Cardiac muscle cell (in vitro differentiated cells and primary cell): ENCODE data around the gene HMGB2. TPM values are rescaled to one million over a fixed set of nuclear protein-coding genes. Genes with fewer than 3 reads are reported as not detected.

Experiments used
- DNase-seq, 2 donors: peaks; one replicate each; pipeline versions ENCODE4 v3.0.0 to v3.0.0-alpha.2; 2010 to 2017; ENCODE audit warnings: low read depth in 1 of 2, low spot score in 1 of 2
- H3K27ac ChIP-seq: fragments of 200-600 bp; sonication (generic); 2 replicates; pipeline ENCODE4 v1.5.1; 2016
- H3K27me3 ChIP-seq: fragments of 200-600 bp; sonication (generic); 2 replicates; pipeline ENCODE4 v1.6.0; 2016; ENCODE audit warnings: control low read depth
- H3K36me3 ChIP-seq: fragments of 200-600 bp; sonication (generic); 2 replicates; pipeline ENCODE4 v1.5.1; 2016; ENCODE audit warnings: control low read depth
- H3K4me1 ChIP-seq: fragments of 200-600 bp; sonication (generic); 2 replicates; pipeline ENCODE4 v1.8.1; 2017; ENCODE audit warnings: low read depth, mild to moderate bottlenecking, mixed run types
- H3K4me3 ChIP-seq: fragments of 200-600 bp; sonication (generic); 2 replicates; pipeline ENCODE4 v1.5.1; 2016; ENCODE audit warnings: mild to moderate bottlenecking
- H3K9me3 ChIP-seq: fragments of 200-600 bp; sonication (generic); 2 replicates; pipeline ENCODE4 v1.5.1; 2017; ENCODE audit warnings: low read depth, mild to moderate bottlenecking, control low read depth
- polyA plus RNA-seq: library from polyadenylated mRNA; unstranded; fragments of >200 nt; fragmentation: Nextera tagmentation; extraction: Ambion mirVana; gene quantifications from 2 replicates; pipeline ENCODE4 v1.2.1, GENCODE V29; 2016
- total RNA-seq: library from RNA; depleted of rRNA; stranded (reverse); fragments of >200 nt; gene quantifications from 2 replicates; pipeline ENCODE4 v1.2.3, GENCODE V29; 2016
- TF ChIP-seq, protein P1 (sequence below): IDR thresholded peaks from 2 replicates; pipeline ENCODE4 v1.5.1; 2012; ENCODE audit warnings: low read depth, mild to moderate bottlenecking, low read length

Gene HMGB2
- total and polyA plus RNA-seq, 2 experiments from 2014 or later: 195 to 443 TPM

DNA sequence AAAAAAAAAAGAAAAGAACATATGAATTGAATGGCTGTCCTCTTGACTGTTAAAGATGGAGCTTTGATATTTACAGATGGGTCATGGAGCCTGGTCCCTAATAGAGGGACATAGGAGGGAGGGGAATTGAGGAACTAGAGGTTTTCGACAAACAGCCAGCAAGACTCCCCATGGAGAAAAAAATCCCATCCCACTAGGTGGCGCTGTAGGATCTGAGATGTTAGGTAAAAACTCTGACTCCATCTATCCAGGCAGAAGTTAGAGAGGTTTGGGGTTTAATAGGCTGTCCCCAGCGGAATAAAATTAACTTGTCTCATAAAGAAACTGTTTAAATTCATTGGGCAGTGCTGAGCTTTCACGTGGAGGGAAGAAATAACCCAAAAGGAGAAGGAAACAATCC lies 45.9 kb downstream of the HMGB2 start:
- DNase-seq: peak; percentile 74 to 84
- Histone ChIP-seq H3K27me3 (no peaks in the 10 kb centered on the region), H3K27ac (no peak overlapping the region), H3K4me3 (no peak overlapping the region), H3K4me1 (peaks cover 20% of the 10 kb centered on the region), H3K36me3 (no peaks in the 10 kb centered on the region), H3K9me3 (no peaks in the 10 kb centered on the region)
- TF ChIP-seq, protein P1, sequence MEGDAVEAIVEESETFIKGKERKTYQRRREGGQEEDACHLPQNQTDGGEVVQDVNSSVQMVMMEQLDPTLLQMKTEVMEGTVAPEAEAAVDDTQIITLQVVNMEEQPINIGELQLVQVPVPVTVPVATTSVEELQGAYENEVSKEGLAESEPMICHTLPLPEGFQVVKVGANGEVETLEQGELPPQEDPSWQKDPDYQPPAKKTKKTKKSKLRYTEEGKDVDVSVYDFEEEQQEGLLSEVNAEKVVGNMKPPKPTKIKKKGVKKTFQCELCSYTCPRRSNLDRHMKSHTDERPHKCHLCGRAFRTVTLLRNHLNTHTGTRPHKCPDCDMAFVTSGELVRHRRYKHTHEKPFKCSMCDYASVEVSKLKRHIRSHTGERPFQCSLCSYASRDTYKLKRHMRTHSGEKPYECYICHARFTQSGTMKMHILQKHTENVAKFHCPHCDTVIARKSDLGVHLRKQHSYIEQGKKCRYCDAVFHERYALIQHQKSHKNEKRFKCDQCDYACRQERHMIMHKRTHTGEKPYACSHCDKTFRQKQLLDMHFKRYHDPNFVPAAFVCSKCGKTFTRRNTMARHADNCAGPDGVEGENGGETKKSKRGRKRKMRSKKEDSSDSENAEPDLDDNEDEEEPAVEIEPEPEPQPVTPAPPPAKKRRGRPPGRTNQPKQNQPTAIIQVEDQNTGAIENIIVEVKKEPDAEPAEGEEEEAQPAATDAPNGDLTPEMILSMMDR: peak; percentile 61

DNA sequence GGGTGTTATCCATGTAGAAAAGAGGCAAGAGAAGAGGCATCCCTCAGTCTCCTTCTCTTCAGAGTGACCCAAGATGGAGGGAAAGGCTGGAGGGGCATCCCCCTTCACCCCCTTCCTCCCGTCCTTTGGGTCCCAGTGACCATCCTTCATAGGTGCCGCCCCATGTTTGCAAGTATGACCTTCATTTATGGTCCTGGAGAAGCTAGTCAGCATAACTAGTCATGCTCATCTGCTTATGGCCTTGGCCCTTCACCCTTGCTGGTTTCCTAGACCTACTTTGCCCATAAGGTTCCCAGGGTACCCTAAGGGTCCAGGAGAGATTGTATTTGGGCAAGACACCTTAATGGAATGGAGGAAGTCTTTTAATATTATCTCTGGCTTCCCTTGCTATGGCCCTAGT lies 46.7 kb downstream of the HMGB2 start:
- Histone ChIP-seq H3K4me1 (peaks cover 23% of the 10 kb centered on the region), H3K36me3 (no peaks in the 10 kb centered on the region), H3K9me3 (no peaks in the 10 kb centered on the region), H3K27me3 (no peaks in the 10 kb centered on the region), H3K4me3 (no peak overlapping the region), H3K27ac (no peak overlapping the region)
- DNase-seq: no peak
- TF ChIP-seq, protein P1: no peak

DNA sequence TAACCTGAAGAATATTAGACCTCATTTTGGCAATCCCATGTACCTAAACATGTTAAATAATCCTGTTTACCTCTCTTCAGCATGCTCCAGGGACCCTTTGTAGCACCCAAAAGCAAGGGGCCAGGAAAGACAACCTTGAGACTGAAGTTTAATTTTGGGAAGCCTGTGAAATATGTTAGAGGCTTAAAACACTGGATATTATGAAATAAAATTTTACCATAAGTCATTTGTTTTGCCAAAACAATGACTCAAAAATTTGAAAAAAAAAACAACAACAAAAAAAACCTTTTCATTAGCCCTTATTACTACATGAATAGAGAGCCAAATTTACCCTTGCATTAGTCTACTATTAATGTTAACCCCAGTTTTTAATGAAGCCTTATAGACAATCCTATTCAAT lies 49.7 kb downstream of the HMGB2 start:
- Histone ChIP-seq H3K4me3 (no peak overlapping the region), H3K36me3 (no peaks in the 10 kb centered on the region), H3K27me3 (no peaks in the 10 kb centered on the region), H3K27ac (no peak overlapping the region), H3K4me1 (peaks cover 23% of the 10 kb centered on the region), H3K9me3 (no peaks in the 10 kb centered on the region)
- no peak for DNase-seq
- TF ChIP-seq, protein P1: no peak

DNA sequence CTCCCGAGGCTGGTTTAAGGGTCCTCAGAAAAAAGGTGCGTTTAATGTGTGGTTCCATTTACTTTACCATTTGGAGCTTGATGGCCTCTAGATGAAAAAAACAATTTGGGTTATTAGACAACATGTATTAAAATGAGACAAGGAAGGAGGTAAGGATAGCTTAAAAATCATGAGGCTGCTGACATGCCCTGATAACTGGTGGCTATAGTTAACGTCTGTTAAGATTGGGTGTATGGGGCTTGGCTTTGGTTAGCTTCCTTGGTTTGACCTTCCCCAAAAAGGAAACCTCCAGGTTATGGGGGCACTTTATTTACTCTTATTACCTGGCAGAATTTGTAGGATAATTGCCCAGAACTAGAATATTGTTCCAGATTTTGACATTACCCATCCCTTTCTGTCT lies 51.5 kb downstream of the HMGB2 start:
- TF ChIP-seq, protein P1: no peak
- peak overlapping the region; percentile 81 for H3K27ac ChIP-seq
- H3K4me3 ChIP-seq: no peak overlapping the region

DNA sequence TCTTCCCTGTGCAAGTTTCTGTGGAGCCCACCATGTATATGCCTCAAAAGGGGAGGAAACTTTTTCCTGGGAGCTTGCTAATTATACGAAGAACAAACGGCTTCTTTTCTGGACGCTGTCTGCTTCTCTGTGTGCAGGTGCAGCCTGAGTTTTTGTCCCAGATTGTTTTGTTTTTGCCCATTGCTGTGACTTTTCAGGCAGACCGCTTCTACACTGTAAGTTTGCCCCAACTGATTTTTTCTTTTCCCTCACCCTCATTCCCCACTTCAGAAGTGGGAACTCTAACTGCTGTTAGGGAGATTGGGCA lies 51.9 kb downstream of the HMGB2 start:
- TF ChIP-seq, protein P1: no peak
- Histone ChIP-seq H3K36me3 (no peaks in the 10 kb centered on the region), H3K4me3 (no peak overlapping the region), H3K4me1 (peaks cover 14% of the 10 kb centered on the region), H3K9me3 (no peaks in the 10 kb centered on the region), H3K27ac (peak overlapping the region; percentile 81), H3K27me3 (no peaks in the 10 kb centered on the region)
- DNase-seq: no peak

More for the DNA sequence above, 51.5 kb downstream of the HMGB2 start:
- DNase-seq: no peak
- Histone ChIP-seq H3K36me3 (no peaks in the 10 kb centered on the region), H3K27me3 (no peaks in the 10 kb centered on the region), H3K4me1 (peaks cover 14% of the 10 kb centered on the region), H3K9me3 (no peaks in the 10 kb centered on the region)
